Measurements from ENCODE around the gene LAP3. TPM values are rescaled to one million over a fixed set of nuclear protein-coding genes. Genes with fewer than 3 reads are reported as not detected.

Gene LAP3
- total RNA-seq, 2 experiments from 2014 or later, result 101 to 111 TPM

DNA sequence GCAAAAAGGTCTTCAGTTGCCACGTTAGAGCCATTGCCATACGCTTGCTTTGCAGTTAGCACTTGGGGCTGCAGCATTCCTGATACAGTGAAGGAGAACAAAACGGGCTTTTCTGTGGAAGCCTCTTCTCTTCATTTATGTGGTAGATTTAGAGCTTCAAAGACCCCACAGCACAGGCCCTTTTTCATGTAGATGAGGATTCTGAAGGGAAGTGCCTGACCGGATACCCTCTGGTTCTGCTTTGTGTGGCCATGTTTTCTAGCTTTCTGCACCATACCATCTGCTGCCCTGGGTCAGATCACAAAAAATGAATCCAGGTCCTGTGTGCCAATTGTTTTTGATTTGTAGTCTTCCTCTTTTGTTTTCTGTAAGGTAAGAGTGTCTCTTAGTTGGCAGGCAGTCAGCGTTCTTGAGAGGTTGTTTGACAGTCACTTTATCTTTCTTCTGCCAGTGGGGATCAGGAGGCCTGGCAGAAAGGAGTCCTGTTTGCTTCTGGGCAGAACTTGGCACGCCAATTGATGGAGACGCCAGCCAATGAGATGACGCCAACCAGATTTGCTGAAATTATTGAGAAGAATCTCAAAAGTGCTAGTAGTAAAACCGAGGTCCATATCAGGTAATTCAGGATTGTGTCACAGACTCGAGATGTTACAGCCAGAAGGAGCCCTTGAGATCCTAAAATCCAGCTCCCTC, 7.7 kb downstream of the LAP3 start:
- Histone ChIP-seq H3K4me2 (ENCODE audit: low read length) (no peak overlapping the region), H2AFZ (ENCODE audit: low read length) (no peak overlapping the region), H4K20me1 (ENCODE audit: insufficient read depth, low read length) (no peaks in the 10 kb centered on the region), H3K4me1 (ENCODE audit: insufficient read depth, low read length, poor library complexity, severe bottlenecking) (peaks cover 12% of the 10 kb centered on the region), H3K36me3 (ENCODE audit: insufficient read depth, low read length) (peaks cover 99% of the 10 kb centered on the region), H3K9me3 (ENCODE audit: low read length) (no peaks in the 10 kb centered on the region), H3K9me2 (ENCODE audit: insufficient read depth, low read length) (no peaks in the 10 kb centered on the region), H3K27ac (ENCODE audit: low read depth, low read length, poor library complexity, severe bottlenecking) (no peak overlapping the region), H3K79me2 (ENCODE audit: insufficient read depth, low read depth, low read length) (peaks cover 16% of the 10 kb centered on the region; the same call in 1 of the 2 replicates), H3K4me3 (ENCODE audit: low read depth, low read length, poor library complexity, severe bottlenecking) (no peak overlapping the region)
- BruUV-seq (replicated peaks), result no TSS peak
- no peak for TF ChIP-seq EZH2phosphoT487 (IDR thresholded peaks at IDR 0.05; ENCODE audit: borderline replicate concordance, low read depth, low read length)
- DNase-seq (ENCODE audit: low spot score), result no peak
- POLR2A ChIA-PET, result interaction anchor here (1.1 kb wide), 1 partner anchor 10 kb away, joined by 6 read pairs; no protein-coding TSS in a partner anchor
- CTCF ChIA-PET (ENCODE audit: unreplicated experiment), result no interaction called here
- intact Hi-C loops (cut with micrococcal nuclease; ENCODE audit: unreplicated experiment), result no loop called here

DNA sequence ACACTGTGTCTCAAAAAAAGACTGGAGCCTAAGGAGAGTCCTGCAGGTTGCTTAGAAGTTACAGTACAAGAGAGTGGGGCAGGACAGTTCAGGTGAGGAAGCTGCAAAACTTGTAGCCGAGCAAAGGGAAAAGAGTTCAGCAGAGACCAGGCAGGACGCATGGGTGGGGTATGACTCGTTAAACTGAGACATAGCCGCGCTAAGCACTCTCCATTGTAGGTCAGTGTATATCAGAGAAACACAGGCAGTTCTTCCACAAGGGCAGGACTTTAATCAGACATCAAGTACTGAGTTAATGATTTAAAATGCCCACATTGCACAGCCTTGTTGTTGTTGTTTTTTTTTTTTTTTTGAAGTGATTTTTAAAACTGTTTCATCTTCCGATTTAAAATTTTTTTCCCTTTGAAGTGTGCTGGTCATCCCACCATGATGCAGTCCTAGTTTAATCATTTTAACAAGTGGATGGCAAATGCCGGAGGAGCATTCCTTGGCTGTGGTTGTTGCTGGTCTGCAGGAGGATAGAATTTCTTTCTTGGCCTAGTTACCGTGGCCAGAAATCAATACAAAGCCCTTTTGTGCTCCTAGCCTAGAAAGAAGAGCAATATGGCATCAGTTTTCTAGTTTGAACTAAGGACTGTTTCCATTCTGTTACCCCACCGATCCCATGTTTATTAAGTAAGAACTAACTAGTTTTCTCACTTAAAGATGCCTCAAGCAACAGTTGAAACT, 10.3 kb downstream of the LAP3 start:
- Histone ChIP-seq H4K20me1 (ENCODE audit: insufficient read depth, low read length) (no peaks in the 10 kb centered on the region), H3K79me2 (ENCODE audit: insufficient read depth, low read depth, low read length) (0 out of 2 replicates have a peak, but pooled peaks cover 3% of the 10 kb centered on the region), H2AFZ (ENCODE audit: low read length) (no peak overlapping the region), H3K4me1 (ENCODE audit: insufficient read depth, low read length, poor library complexity, severe bottlenecking) (peaks cover 12% of the 10 kb centered on the region), H3K9me3 (ENCODE audit: low read length) (no peaks in the 10 kb centered on the region), H3K4me3 (ENCODE audit: low read depth, low read length, poor library complexity, severe bottlenecking) (no peak overlapping the region), H3K9me2 (ENCODE audit: insufficient read depth, low read length) (no peaks in the 10 kb centered on the region), H3K36me3 (ENCODE audit: insufficient read depth, low read length) (peaks cover 100% of the 10 kb centered on the region), H3K4me2 (ENCODE audit: low read length) (no peak overlapping the region), H3K27ac (ENCODE audit: low read depth, low read length, poor library complexity, severe bottlenecking) (no peak overlapping the region)
- intact Hi-C loops (cut with micrococcal nuclease; ENCODE audit: unreplicated experiment), result no loop called here
- no peak for TF ChIP-seq CTCF (conservative IDR thresholded peaks at IDR 0.05; ENCODE audit: low read length)
- no peak for TF ChIP-seq EZH2phosphoT487 (IDR thresholded peaks at IDR 0.05; ENCODE audit: borderline replicate concordance, low read depth, low read length)
- POLR2A ChIA-PET, result no interaction called here
- no TSS peak for BruUV-seq (replicated peaks)
- CTCF ChIA-PET (ENCODE audit: unreplicated experiment), result no interaction called here
- no peak for DNase-seq (ENCODE audit: low spot score)

DNA sequence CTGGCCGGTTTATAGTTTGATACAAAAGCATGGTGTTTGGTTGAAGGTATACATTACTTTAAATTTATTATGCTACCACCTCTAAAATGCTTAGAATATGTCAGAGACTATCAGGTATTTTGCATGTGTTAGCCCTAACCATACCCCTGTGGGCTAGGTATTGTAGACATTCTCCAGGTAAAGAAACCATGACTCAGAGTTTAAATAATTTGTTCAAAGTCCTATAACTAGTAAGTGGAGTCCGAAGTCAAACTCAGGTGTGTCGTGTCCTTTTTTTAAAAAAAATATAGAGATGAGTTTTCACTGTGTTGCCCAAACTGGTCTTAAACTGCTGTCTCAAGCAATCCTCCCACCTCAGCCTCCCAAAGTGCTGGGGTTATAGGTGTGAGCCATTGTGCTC, 12.4 kb downstream of the LAP3 start:
- Histone ChIP-seq H2AFZ (ENCODE audit: low read length) (no peak overlapping the region), H3K79me2 (ENCODE audit: insufficient read depth, low read depth, low read length) (peaks cover 18% of the 10 kb centered on the region; the same call in 1 of the 2 replicates), H3K4me3 (ENCODE audit: low read depth, low read length, poor library complexity, severe bottlenecking) (no peak overlapping the region), H3K27ac (ENCODE audit: low read depth, low read length, poor library complexity, severe bottlenecking) (no peak overlapping the region), H3K36me3 (ENCODE audit: insufficient read depth, low read length) (peaks cover 93% of the 10 kb centered on the region), H3K4me1 (ENCODE audit: insufficient read depth, low read length, poor library complexity, severe bottlenecking) (peaks cover 33% of the 10 kb centered on the region), H3K9me2 (ENCODE audit: insufficient read depth, low read length) (no peaks in the 10 kb centered on the region), H3K9me3 (ENCODE audit: low read length) (no peaks in the 10 kb centered on the region), H4K20me1 (ENCODE audit: insufficient read depth, low read length) (no peaks in the 10 kb centered on the region), H3K4me2 (ENCODE audit: low read length) (no peak overlapping the region)
- no peak for DNase-seq (ENCODE audit: low spot score)
- TF ChIP-seq CTCF (conservative IDR thresholded peaks at IDR 0.05; ENCODE audit: low read length) (no peak), EZH2phosphoT487 (IDR thresholded peaks at IDR 0.05; ENCODE audit: borderline replicate concordance, low read depth, low read length) (no peak)
- POLR2A ChIA-PET, result interaction anchor here (0.7 kb wide), 1 partner anchor 346 kb away, joined by 3 read pairs; no protein-coding TSS in a partner anchor
- BruUV-seq (replicated peaks), result no TSS peak
- CTCF ChIA-PET (ENCODE audit: unreplicated experiment), result no interaction called here
- intact Hi-C loops (cut with micrococcal nuclease; ENCODE audit: unreplicated experiment), result no loop called here
